HPDE6-E6E7 (cell line): Measurements from ENCODE around the gene ENOSF1.
"Not testable (repeated sequence)": the region's sequence is repeated elsewhere in the genome, so short reads cannot be mapped to it uniquely, and the experiment has no call there.

Source experiments
- DNase-seq: peaks from one replicate; pipeline ENCODE4 v3.0.0; 2011; ENCODE audit warnings: missing footprints; ENCODE audit errors: extremely low spot score

The ENOSF1 gene

GRCh38 chr18:712401-713134 lies at the start of gene ENOSF1:
Gene ENOSF1, minus strand, starts transcription at chr18:712630. Its CDS starts 43 bp downstream, at chr18:712587.
- DNase-seq: peak; percentile 83

DNA sequence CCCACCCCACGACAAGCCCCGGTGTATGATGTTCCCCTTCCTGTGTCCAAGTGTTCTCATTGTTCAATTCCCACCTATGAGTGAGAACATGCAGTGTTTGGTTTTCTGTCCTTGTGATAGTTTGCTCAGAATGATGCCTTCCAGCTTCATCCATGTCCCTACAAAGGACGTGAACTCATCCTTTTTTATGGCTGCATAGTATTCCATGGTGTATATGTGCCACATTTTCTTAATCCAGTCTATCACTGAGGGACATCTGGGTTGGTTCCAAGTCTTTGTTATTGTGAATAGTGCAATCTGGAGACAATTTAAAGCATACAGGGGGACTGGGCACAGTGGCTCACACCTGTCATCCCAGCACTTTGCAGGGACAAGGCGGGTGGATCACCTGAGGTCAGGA lies 47.4 kb upstream of the ENOSF1 start:
- not testable (repeated sequence) for DNase-seq

GRCh38 chr18:755506-755905 lies 43.1 kb upstream of the ENOSF1 start:
- DNase-seq: no peak

- no peak for DNase-seq
These were observed 42.2 kb upstream of the ENOSF1 start for GRCh38 chr18:754656-755055.

DNA sequence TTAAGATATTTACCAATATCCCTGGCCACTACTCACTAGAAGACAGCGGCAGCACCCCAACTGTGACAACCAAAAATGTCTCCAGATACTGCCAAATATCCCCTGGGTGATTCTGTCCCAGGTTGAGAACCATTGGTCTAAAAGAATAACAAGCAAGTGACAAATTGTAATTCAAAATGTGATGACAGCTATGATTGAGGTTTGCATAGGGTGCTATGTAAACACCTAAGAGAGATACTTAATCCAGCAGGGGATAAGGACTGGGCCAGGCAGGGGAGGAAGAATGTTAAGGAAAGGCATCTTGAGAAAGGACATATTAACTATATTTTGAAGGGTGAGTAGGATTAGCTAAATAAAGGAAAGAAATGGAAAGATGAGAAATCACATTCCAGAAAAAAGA lies 38.0 kb upstream of the ENOSF1 start:
- no peak for DNase-seq

GRCh38 chr18:744832-745597 lies 32.6 kb upstream of the ENOSF1 start:
- no peak for DNase-seq

DNA sequence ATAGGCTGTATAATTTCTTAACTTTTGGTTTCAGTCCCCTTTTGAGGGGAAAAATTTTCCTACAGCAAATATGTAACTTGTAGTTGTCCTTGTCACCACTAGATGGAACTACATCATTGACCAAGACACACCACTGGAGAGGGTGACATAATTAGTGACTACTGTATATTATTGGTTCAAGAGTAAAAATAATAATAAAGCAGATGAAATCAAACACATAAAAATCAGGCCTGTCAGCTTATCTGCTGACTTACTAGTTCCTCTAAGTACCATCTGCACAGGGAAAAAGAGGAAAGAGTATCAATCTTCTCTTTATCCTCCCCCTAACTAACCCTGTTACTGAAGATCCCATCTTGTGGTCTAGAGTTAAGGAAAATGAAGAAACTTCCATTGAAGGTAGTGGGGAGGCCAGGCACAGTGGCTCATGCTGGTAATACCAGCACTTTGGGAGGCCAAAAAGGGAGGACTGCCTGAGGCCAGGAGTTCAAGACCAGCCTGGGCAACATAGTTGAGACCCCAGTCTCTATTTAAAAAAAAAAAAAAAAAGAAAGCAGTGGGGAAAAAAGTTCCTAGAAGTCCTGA lies 29.6 kb upstream of the ENOSF1 start:
- DNase-seq: peak; percentile 29

GRCh38 chr18:732371-732770 lies 19.9 kb upstream of the ENOSF1 start:
- DNase-seq: no peak

GRCh38 chr18:731185-731584 lies 18.8 kb upstream of the ENOSF1 start:
- no peak for DNase-seq

DNA sequence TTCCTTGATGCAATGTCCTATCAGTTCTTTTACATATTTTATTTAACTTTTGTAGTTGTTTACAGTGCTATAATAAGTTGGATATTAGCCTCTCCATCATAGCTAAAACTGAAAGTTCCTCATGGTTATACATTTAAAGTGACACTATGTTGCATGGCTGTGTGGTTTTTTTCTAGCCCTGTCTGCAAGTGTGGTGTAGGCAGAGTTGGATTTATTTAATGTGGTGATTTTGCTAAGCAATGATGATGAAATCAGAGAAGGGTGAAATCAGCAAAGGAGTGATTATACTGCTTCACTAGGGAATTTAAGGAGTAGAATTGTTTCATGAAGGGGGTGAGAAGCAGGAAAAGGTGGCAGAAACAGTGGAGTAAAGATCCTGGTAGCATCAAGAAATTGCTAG lies 18.3 kb upstream of the ENOSF1 start:
- DNase-seq: no peak

GRCh38 chr18:730120-730519 lies 17.7 kb upstream of the ENOSF1 start:
- not testable (repeated sequence) for DNase-seq

GRCh38 chr18:725646-726045 lies 13.2 kb upstream of the ENOSF1 start:
- DNase-seq: no peak

DNA sequence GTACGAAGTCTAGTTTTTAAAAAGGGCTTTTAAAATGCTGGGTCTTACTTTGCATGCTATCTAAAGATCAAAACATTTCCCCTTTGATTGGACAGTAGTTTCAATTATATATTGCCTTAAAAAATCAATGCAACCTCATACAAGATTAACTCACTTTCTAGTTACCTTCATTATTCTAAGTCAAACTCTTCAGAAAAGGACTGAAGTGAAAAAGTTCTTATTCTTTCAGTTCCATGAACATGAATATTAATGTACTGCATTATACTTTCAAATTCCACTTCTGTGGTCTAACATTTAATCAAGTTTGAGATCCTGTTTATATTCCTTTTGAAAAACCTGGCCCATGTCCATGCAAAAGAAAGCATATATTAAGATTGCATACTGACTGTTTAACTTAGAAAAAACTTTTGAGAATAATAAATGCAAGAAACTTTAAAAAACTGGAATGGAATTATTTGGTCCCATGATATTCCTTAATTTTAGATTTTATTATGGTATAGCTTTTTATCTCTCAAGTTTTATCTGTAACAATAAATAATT lies 11.2 kb upstream of the ENOSF1 start:
- no peak for DNase-seq

DNA sequence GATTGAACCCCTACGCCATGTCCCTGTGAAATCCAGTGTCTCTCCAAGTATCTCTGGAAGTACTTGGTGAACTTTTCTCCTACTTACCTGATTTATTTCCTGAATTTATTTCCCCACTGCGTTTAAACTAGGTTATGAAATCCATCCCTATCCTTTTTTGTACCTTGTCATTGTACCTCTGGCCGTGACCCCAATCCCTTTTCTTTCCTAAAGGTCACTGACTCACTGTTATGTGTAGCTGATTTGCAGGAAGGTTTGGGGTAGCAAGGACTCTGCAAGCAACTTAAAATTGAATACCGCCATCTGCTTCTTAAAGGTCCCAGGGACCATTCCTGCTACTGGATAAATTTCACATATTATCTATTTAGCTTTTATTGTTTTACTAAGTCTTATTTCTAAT lies 4.6 kb upstream of the ENOSF1 start:
- DNase-seq: no peak

GRCh38 chr18:715626-716025 lies 3.2 kb upstream of the ENOSF1 start:
- DNase-seq: no peak

DNA sequence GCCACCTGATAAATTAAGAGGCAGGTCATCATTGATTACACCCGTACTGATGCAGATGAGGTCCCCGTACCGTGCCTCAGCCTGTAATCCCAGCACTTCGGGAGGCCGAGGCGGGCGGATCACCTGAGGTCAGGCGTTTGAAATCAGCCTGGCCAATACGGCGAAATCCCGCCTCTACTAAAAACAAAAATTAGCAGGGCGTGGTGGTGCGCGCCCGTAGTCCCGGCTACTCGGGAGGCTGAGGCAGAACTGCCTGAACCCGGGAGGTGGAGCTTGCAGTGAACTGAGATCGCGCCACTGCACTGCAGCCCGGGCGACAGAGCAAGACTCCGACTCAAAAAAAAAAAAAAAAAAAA lies 683 bp upstream of the ENOSF1 start:
- DNase-seq: no peak

- peak; percentile 54 for DNase-seq
These were observed 601 bp downstream of the ENOSF1 start for GRCh38 chr18:711657-712400.

DNA sequence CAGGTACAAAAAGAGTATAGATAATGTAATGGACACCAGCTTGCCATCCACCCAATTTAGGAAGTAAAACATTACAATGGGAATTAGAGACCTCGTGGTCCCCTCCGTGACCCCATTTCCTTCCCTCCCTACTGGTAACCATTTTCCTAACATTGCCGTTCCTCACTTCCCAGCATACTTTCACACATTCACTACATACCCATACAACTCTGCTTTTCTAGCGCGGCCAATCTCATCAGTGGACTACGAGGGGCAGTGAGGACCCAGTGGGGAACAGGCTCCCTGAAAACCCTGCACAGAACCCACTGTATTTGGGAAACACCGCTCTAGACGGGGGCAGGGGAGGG lies 1.1 kb downstream of the ENOSF1 start:
- DNase-seq: no peak

DNA sequence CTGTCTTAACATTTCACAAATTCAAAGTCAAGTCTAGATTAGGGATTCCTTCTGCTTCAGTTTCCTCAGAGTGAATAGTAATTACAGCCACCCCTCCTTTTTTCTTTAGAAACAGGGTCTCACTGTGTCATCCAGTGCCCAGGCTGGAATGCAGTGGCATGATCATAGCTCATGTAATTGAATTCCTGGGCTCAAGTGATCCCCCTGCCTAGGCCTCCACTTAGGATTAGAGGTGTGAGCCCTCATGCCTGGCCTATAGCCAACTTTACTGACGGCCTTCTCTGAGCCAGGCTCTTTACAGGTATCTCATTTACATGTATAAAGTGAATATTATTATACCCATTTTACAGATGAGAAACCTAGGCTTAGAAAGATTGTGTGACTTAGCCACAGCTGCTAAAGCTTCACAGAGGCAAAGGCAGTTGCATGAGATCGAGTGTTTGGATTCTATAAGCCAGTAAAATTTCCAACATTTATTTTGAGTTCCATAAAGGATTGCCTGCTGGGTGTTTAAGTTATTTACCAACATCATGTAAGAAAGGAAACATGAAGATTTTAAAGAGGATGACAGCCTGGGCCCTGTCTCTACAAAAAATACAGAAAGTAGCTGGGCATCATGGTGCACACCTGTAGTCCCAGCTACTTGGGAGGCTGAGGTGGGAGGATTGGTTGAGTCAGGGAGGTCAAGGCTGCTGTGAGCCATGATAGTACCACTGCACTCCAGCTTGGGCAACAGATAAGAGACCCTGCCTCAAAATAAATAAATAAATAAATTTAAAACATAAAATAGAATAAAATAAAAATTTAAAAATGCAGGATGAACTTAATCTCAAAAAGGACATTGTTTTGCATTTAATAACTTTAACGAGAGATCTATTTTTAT lies 1.8 kb downstream of the ENOSF1 start:
- DNase-seq: no peak

- DNase-seq: no peak
These were observed 2.7 kb downstream of the ENOSF1 start for GRCh38 chr18:709771-710170.

DNA sequence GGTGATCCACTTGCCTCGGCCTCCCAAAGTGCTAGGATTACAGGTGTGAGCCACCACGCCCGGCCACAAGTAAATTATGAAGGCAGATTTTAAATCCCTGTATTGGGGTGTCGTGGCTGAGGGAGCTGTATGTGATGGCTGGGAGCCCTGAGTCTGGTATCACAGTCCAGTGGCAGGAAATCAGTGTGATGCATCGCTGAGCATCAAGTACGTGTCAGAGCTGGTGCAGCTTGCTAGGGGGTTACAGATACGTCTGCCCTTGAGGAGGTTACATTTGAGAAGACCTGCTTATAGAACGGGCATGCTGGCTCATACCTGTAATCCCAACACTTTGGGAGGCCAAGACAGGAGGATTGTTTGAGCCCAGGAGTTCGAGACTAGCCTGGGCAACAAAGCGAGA lies 4.3 kb downstream of the ENOSF1 start:
- DNase-seq: no peak
